Progenitor cell of endocrine pancreas (in vitro differentiated cells): ENCODE measurements around the gene SPC24. TPM values are rescaled to one million over a fixed set of nuclear protein-coding genes. Genes with fewer than 3 reads are reported as not detected.

Experiments
- DNase-seq: peaks from one replicate; pipeline ENCODE4 v3.0.0; 2021; ENCODE audit warnings: low spot score; ENCODE audit not compliant: unreplicated experiment
- H3K27ac Mint-ChIP-seq: 2 replicates; pipeline ENCODE4 v1.8.0; 2021; ENCODE audit warnings: mild to moderate bottlenecking, moderate library complexity, mixed read lengths
- H3K27me3 Mint-ChIP-seq: 2 replicates; pipeline ENCODE4 v1.8.0; 2021; ENCODE audit warnings: mixed read lengths
- H3K36me3 Mint-ChIP-seq: 2 replicates; pipeline ENCODE4 v1.8.0; 2022; ENCODE audit warnings: mixed read lengths; ENCODE audit not compliant: insufficient read depth
- H3K4me1 Mint-ChIP-seq: 2 replicates; pipeline ENCODE4 v1.8.0; 2021; ENCODE audit warnings: low read depth, mixed read lengths
- H3K4me3 Mint-ChIP-seq: 2 replicates; pipeline ENCODE4 v1.8.0; 2021; ENCODE audit warnings: low read depth, mild to moderate bottlenecking, moderate library complexity, mixed read lengths
- H3K9me3 Mint-ChIP-seq: 2 replicates; pipeline ENCODE4 v1.8.0; 2021; ENCODE audit warnings: low read depth, mixed read lengths
- CTCF ChIP-seq: fragments of 200-600 bp; sonication (generic); IDR thresholded peaks from one replicate; pipeline ENCODE4 v1.5.0; 2021; ENCODE audit warnings: antibody characterized with exemption, mild to moderate bottlenecking; ENCODE audit not compliant: unreplicated experiment
- total RNA-seq: library from RNA; stranded (reverse); gene quantifications from 2 replicates; pipeline ENCODE4 v1.2.1, GENCODE V29; 2021

Gene SPC24
- total RNA-seq, 1 donor from 2014 or later: 24.3 TPM

GRCh38 chr19:11194656-11195558 is 39.3 kb upstream of the SPC24 start:
- H3K9me3 Mint-ChIP-seq: no peaks in the 10 kb centered on the region
- H3K27ac Mint-ChIP-seq: no peak overlapping the region
- H3K27me3 Mint-ChIP-seq: no peaks in the 10 kb centered on the region
- no peak for TF ChIP-seq CTCF
- DNase-seq: no peak
- H3K36me3 Mint-ChIP-seq: peaks cover 2% of the 10 kb centered on the region
- no peak overlapping the region for H3K4me3 Mint-ChIP-seq
- peaks cover 2% of the 10 kb centered on the region for H3K4me1 Mint-ChIP-seq

DNA sequence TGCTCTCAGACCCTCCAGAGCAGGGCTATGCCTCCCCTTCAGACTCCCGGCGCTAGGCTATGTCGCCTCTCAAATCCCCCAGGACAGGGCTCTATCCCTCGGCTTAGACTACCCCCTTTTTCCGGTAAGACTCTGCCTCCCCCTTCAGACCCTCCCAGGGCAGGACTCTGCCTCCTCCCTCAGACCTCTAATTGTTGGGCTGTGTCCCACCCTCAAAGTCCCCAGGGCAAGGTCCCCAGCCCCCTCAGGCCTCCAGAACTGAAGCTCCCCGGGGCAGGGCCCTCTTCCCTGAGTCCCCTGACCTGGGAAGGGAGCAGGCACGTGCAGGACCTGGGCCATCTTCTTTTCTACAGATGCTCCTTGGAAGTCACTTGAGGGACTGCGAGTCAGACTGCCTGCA is 38.6 kb upstream of the SPC24 start:
- H3K27me3 Mint-ChIP-seq: no peaks in the 10 kb centered on the region
- H3K4me1 Mint-ChIP-seq: peaks cover 2% of the 10 kb centered on the region
- H3K4me3 Mint-ChIP-seq: no peak overlapping the region
- no peak for DNase-seq
- H3K9me3 Mint-ChIP-seq: no peaks in the 10 kb centered on the region
- no peak for TF ChIP-seq CTCF
- peaks cover 2% of the 10 kb centered on the region for H3K36me3 Mint-ChIP-seq
- no peak overlapping the region for H3K27ac Mint-ChIP-seq

DNA sequence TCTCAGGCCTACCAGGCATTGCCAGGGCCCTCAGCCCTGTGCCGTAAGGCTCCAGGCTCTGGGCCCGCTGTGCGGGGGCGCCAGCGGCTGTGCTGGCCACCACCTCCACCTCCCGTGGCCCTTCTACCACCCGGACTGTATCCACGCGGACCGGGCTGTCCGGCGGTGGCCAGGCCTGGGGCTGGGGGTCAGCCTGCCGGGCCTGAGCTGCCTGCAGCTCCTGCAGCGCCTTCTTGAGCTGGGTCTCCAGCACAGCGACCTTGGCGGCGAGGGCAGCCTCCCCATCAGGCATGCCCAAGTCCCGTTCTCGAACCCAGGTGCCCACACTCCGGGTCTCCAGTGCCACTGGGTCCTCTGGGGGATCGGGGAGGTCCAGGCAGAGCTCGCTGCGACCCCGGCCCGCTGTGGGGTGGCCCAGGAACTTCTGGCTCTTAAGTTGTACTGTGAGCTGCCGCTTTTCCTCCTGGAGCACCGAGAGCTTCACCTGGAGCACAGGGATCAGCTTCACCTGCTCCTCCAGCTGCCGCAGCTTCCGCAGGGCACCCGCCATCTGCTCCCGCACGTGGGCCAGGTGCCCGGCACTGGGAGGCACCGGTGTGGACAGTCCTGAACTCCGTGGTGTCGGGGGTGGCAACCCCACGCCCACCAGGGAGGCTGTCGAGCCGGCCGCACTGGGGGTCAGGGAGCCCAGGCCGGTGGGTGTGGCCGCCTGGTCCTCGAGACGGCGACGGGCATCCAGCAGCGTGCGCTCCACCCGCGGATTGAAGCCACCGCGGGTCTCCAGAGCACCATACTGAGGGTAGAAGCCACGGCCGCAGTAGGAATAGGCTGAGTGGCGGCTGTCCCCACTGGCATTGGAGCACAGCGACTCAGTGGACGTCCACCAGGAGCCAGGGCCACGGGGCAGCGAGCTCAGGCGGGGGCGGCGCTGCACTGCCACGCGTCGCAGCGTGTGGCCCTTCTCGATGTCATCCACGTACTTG is 37.7 kb upstream of the SPC24 start:
- H3K4me1 Mint-ChIP-seq: peaks cover 2% of the 10 kb centered on the region
- DNase-seq: no peak
- no peak for TF ChIP-seq CTCF
- H3K27ac Mint-ChIP-seq: no peak overlapping the region
- no peaks in the 10 kb centered on the region for H3K9me3 Mint-ChIP-seq
- no peak overlapping the region for H3K4me3 Mint-ChIP-seq
- H3K36me3 Mint-ChIP-seq: peaks cover 2% of the 10 kb centered on the region
- H3K27me3 Mint-ChIP-seq: no peaks in the 10 kb centered on the region

- no peak overlapping the region for H3K4me3 Mint-ChIP-seq
- no peak for TF ChIP-seq CTCF
- DNase-seq: no peak
- peaks cover 2% of the 10 kb centered on the region for H3K4me1 Mint-ChIP-seq
- no peaks in the 10 kb centered on the region for H3K9me3 Mint-ChIP-seq
- H3K27ac Mint-ChIP-seq: no peak overlapping the region
- H3K36me3 Mint-ChIP-seq: peaks cover 7% of the 10 kb centered on the region
- H3K27me3 Mint-ChIP-seq: no peaks in the 10 kb centered on the region
These were observed 36.4 kb upstream of the SPC24 start for GRCh38 chr19:11191934-11192333.

- H3K4me3 Mint-ChIP-seq: no peak overlapping the region
- peaks cover 9% of the 10 kb centered on the region for H3K36me3 Mint-ChIP-seq
- H3K27ac Mint-ChIP-seq: no peak overlapping the region
- H3K27me3 Mint-ChIP-seq: no peaks in the 10 kb centered on the region
- no peaks in the 10 kb centered on the region for H3K4me1 Mint-ChIP-seq
- no peaks in the 10 kb centered on the region for H3K9me3 Mint-ChIP-seq
- TF ChIP-seq CTCF: no peak
- no peak for DNase-seq
These were observed 35.7 kb upstream of the SPC24 start for GRCh38 chr19:11191273-11191755.
